ENCODE results near the gene MMEL1.
"Not testable (repeated sequence)": the region's sequence is repeated elsewhere in the genome, so short reads cannot be mapped to it uniquely, and the experiment has no call there.

Gene MMEL1

GRCh38 chr1:2554621-2555387, 78.0 kb downstream of the MMEL1 start:
- DNase-seq, result no peak

GRCh38 chr1:2553871-2554620, 78.8 kb downstream of the MMEL1 start:
- DNase-seq, result no peak

- not testable (repeated sequence) for DNase-seq
These were observed 79.7 kb downstream of the MMEL1 start for GRCh38 chr1:2553076-2553475.

GRCh38 chr1:2552189-2552588, 80.6 kb downstream of the MMEL1 start:
- no peak for DNase-seq

GRCh38 chr1:2551544-2551943, 81.3 kb downstream of the MMEL1 start:
- not testable (repeated sequence) for DNase-seq

- DNase-seq, result not testable (repeated sequence)
These were observed 82.4 kb downstream of the MMEL1 start for GRCh38 chr1:2550309-2550861.

GRCh38 chr1:2549367-2550029, 83.3 kb downstream of the MMEL1 start:
- not testable (repeated sequence) for DNase-seq

- peak; percentile 93 for DNase-seq
These were observed 84.7 kb downstream of the MMEL1 start for GRCh38 chr1:2548068-2548589.

GRCh38 chr1:2547210-2548067, 85.4 kb downstream of the MMEL1 start:
- peak; percentile 79 for DNase-seq

- DNase-seq, result peak; percentile 97
These were observed 86.2 kb downstream of the MMEL1 start for GRCh38 chr1:2546515-2547209.

- peak; percentile 95 for DNase-seq
These were observed 86.9 kb downstream of the MMEL1 start for GRCh38 chr1:2545754-2546514.

GRCh38 chr1:2544875-2545640, 87.8 kb downstream of the MMEL1 start:
- DNase-seq, result no peak

GRCh38 chr1:2544093-2544874, 88.5 kb downstream of the MMEL1 start:
- DNase-seq, result no peak

- DNase-seq, result peak; percentile 61
These were observed 89.2 kb downstream of the MMEL1 start for GRCh38 chr1:2543543-2544092.

GRCh38 chr1:2542246-2542915, 90.4 kb downstream of the MMEL1 start:
- DNase-seq, result no peak

- DNase-seq, result peak; percentile 68
These were observed 91.1 kb downstream of the MMEL1 start for GRCh38 chr1:2541619-2542245.

- DNase-seq, result no peak
These were observed 91.9 kb downstream of the MMEL1 start for GRCh38 chr1:2540816-2541492.
